Thymus (tissue), 11 donors: ENCODE results near the gene NKIRAS2. TPM values are rescaled to one million over a fixed set of nuclear protein-coding genes. Genes with fewer than 3 reads are reported as not detected.

ENCODE experiments used
- DNase-seq, 9 donors: peaks; one replicate each; pipeline ENCODE4 v3.0.0-alpha.2; 2013; ENCODE audit warnings: low spot score in 9 of 9, low read depth in 6 of 9, missing footprints in 1 of 9
- H3K27ac ChIP-seq, 2 donors: one replicate each; pipeline ENCODE4 v1.5.1; 2013; ENCODE audit warnings: control low read depth in 1 of 2, low read depth in 1 of 2, low read length in 1 of 2, mild to moderate bottlenecking in 1 of 2, moderate library complexity in 1 of 2
- H3K27me3 ChIP-seq, 2 donors: one replicate each; pipeline ENCODE4 v1.5.1; 2013; ENCODE audit warnings: low read length in 1 of 2; ENCODE audit not compliant: control insufficient read depth in 2 of 2, insufficient read depth in 1 of 2
- H3K36me3 ChIP-seq, 2 donors: one replicate each; pipeline ENCODE4 v1.5.1; 2013; ENCODE audit warnings: low read length in 1 of 2, mild to moderate bottlenecking in 1 of 2, moderate library complexity in 1 of 2; ENCODE audit not compliant: control insufficient read depth in 2 of 2, insufficient read depth in 2 of 2
- H3K4me1 ChIP-seq, 2 donors: one replicate each; pipeline ENCODE4 v1.5.1; 2013; ENCODE audit warnings: low read length in 2 of 2; ENCODE audit not compliant: control insufficient read depth in 2 of 2, insufficient read depth in 2 of 2
- H3K4me3 ChIP-seq, 2 donors: one replicate each; pipeline ENCODE4 v1.5.1; 2013; ENCODE audit warnings: low read length in 2 of 2, control low read depth in 1 of 2, mild to moderate bottlenecking in 1 of 2
- H3K9me3 ChIP-seq, 2 donors: one replicate each; pipeline ENCODE4 v1.5.1; 2013; ENCODE audit warnings: low read length in 1 of 2, mild to moderate bottlenecking in 1 of 2; ENCODE audit not compliant: control insufficient read depth in 2 of 2, insufficient read depth in 1 of 2
- WGBS: extraction: QIAGEN DNeasy Blood & Tissue Kit; methylation state at CpG from one replicate; pipeline ENCODE4 v1.1.7; 2013; 5-methylcytosine and 5-hydroxymethylcytosine counted together
- polyA plus RNA-seq: library from polyadenylated mRNA; stranded (reverse); fragments of 200-250 nt; gene quantifications from one replicate; pipeline ENCODE4 v1.2.3, GENCODE V29; 2013
- total RNA-seq: library from RNA; stranded (reverse); fragments of 120-200 nt; gene quantifications from one replicate; pipeline ENCODE4 v1.2.4, GENCODE V29; 2013
- donor health status: healthy.

NKIRAS2 gene
- total and polyA plus RNA-seq, 2 donors = 22.0 to 24.1 TPM

DNA sequence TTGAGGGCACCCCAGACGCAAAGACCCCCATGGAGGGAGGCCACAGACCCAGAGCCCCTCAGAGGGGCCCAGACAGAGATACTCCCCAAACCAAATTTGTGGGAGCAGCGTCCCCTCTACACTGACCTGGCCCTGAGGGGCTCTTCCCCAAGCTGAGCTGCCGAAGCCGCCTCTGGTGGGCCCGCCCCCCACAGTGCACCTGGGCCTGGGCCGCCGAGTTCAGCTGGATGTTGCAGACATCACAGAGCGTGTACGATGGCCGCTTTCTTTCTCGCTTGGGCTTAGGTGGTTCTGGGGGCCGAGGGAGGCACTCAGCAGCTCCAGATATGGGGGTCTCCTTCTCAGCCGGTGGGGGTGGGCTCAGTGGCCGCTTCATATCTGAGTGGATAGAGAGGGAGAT, 42.8 kb downstream of the NKIRAS2 start:
- peak in 4 of 9 donors; percentile 43 to 80 (median 57) for DNase-seq

GRCh38 chr17:42065201-42065600, 45.3 kb downstream of the NKIRAS2 start:
- peak in 2 of 9 donors; percentile 58 to 71 for DNase-seq
- 50% methylated on average over 2 of the region's 2 CpGs for WGBS
- Histone ChIP-seq H3K27me3 (no peaks in the 10 kb centered on the region), H3K27ac (peak overlapping the region in 1 of 2 donors; percentile 50), H3K9me3 (peaks cover 0 to 2% of the 10 kb centered on the region in 2 donors), H3K36me3 (no peaks in the 10 kb centered on the region), H3K4me3 (no peak overlapping the region), H3K4me1 (peaks cover 42 to 59% of the 10 kb centered on the region in 2 donors)

More for the DNA sequence above, 42.8 kb downstream of the NKIRAS2 start:
- no peaks in the 10 kb centered on the region for H3K27me3 ChIP-seq
- no peak overlapping the region for H3K4me3 ChIP-seq
- 31% methylated on average over 14 of the region's 14 CpGs for WGBS
- H3K4me1 ChIP-seq = peaks cover 66 to 79% of the 10 kb centered on the region in 2 donors
- peaks cover 0 to 3% of the 10 kb centered on the region in 2 donors for H3K36me3 ChIP-seq
- H3K27ac ChIP-seq = peak overlapping the region; percentile 43 to 57
- H3K9me3 ChIP-seq = peaks cover 0 to 2% of the 10 kb centered on the region in 2 donors

DNA sequence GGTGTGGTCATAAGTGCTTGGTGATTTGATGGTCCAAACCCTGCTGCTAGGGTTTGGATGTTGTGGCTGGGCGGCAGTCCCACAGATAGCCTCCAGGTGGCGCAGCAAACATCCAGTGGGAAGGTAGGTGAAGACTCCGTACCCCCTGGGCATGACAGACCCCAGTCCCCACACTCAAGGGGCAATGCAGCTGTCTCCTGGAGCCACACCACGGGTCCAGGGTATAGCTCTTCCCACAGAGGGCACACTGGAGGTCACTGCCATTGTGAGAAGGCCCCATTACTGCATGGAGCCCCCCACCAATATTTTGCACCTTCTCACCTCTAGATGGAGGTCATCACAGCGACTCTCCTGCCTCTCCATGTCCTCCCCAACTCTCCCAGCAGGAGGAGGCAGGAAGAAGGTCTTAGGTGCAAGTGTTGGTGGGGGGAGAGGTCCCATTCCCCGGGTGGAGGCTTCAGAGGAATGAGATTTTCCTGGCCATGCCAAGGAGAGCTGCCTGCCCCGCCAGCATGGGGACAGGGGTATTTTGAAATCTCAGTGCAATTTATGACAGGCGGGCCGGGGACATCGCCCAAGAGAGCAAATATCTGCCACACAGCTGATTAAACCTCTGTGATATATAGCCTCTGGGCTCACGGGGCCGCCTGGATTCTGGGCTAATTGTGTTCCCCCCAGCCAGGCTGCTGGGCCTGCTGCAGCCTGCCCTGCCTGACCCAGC, 47.6 kb downstream of the NKIRAS2 start:
- Histone ChIP-seq H3K4me1 (peaks cover 27 to 53% of the 10 kb centered on the region in 2 donors), H3K27ac (no peak overlapping the region), H3K27me3 (peaks cover 0 to 7% of the 10 kb centered on the region in 2 donors), H3K4me3 (no peak overlapping the region), H3K9me3 (peaks cover 0 to 2% of the 10 kb centered on the region in 2 donors), H3K36me3 (no peaks in the 10 kb centered on the region)
- 64% methylated on average over 12 of the region's 12 CpGs for WGBS
- DNase-seq = peak in 4 of 9 donors; percentile 41 to 71 (median 68)

DNA sequence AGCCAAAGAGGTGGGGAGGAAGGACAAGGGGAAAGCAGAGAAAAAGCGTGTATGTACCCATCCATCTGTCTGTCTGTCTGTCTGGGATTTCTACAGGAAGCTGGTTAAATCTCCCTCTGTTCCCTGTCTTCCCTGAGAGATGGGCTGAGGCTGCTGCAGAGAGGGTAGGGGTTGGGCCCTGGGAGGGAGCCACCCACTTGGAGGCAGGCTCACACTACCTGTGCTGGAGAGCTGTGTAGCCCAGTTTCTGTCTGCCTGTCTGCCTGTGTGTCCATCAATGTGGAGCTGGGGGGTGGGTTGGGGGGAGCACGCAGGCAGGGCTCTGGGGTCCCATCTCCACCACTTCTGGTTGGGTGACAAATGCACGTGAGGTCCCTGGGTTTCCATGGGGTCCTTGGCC, 49.1 kb downstream of the NKIRAS2 start:
- peaks cover 0 to 11% of the 10 kb centered on the region in 2 donors for H3K27me3 ChIP-seq
- no peak overlapping the region for H3K4me3 ChIP-seq
- H3K36me3 ChIP-seq = no peaks in the 10 kb centered on the region
- WGBS = 97% methylated on average over 3 of the region's 3 CpGs
- peaks cover 14 to 53% of the 10 kb centered on the region in 2 donors for H3K4me1 ChIP-seq
- no peaks in the 10 kb centered on the region for H3K9me3 ChIP-seq
- no peak for DNase-seq
- H3K27ac ChIP-seq = no peak overlapping the region

DNA sequence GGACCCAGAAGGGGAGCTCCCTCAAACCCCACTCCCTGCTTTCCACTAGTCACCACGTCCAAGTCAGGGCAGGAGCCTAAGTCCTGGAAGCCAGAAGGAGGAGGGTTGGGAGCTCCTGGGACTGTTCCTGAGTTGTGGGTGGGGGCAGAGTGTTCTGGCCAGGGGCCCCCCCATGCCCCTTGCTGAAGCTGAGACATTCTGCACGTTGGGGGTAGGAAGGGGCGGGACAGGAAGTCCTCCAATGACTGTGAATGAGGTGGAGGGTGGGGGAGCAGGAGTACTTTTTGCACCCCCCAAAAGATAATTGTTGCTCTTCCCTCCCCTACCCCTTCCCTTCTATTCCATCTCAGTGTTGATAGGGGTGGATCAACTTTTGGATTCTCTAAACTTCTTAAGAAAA, 51.9 kb downstream of the NKIRAS2 start:
- peaks cover 0 to 11% of the 10 kb centered on the region in 2 donors for H3K27me3 ChIP-seq
- peaks cover 6 to 35% of the 10 kb centered on the region in 2 donors for H3K4me1 ChIP-seq
- H3K27ac ChIP-seq = no peak overlapping the region
- peak overlapping the region; percentile 46 to 67 for H3K4me3 ChIP-seq
- no peaks in the 10 kb centered on the region for H3K36me3 ChIP-seq
- DNase-seq = peak in 3 of 9 donors; percentile 40 to 62 (median 47)
- WGBS = 33% methylated on average over 3 of the region's 3 CpGs
- H3K9me3 ChIP-seq = no peaks in the 10 kb centered on the region

- peak in 1 of 9 donors; percentile 56 for DNase-seq
- Histone ChIP-seq H3K27me3 (peaks cover 0 to 11% of the 10 kb centered on the region in 2 donors), H3K4me1 (peaks cover 4 to 29% of the 10 kb centered on the region in 2 donors), H3K36me3 (no peaks in the 10 kb centered on the region), H3K27ac (no peak overlapping the region), H3K4me3 (peak overlapping the region; percentile 46 to 67), H3K9me3 (no peaks in the 10 kb centered on the region)
- 2% methylated on average over 67 of the region's 67 CpGs for WGBS
Measured at GRCh38 chr17:42072323-42073187, 52.7 kb downstream of the NKIRAS2 start.

Other genes with a start within 250 kb of the NKIRAS2 start
- 27.0 TPM for gene JUP, start 233.4 kb upstream of the NKIRAS2 start, total RNA-seq
- 87.6 TPM for gene JUP, start 233.4 kb upstream of the NKIRAS2 start, polyA plus RNA-seq
- gene P3H4, start 208.1 kb upstream of the NKIRAS2 start, total RNA-seq = 4.1 TPM
- gene P3H4, start 208.1 kb upstream of the NKIRAS2 start, polyA plus RNA-seq = 4.8 TPM
- 9.1 TPM for gene FKBP10, start 207.1 kb upstream of the NKIRAS2 start, total RNA-seq
- 9.6 TPM for gene FKBP10, start 207.1 kb upstream of the NKIRAS2 start, polyA plus RNA-seq
- gene NT5C3B, start 183.9 kb upstream of the NKIRAS2 start, total RNA-seq = 29.9 TPM
- gene NT5C3B, start 183.9 kb upstream of the NKIRAS2 start, polyA plus RNA-seq = 57.3 TPM
- gene KLHL10, start 182.3 kb upstream of the NKIRAS2 start, total RNA-seq = not detected
- 0.14 TPM for gene KLHL10, start 182.3 kb upstream of the NKIRAS2 start, polyA plus RNA-seq
- 11.4 TPM for gene KLHL11, start 154.7 kb upstream of the NKIRAS2 start, total RNA-seq
- gene KLHL11, start 154.7 kb upstream of the NKIRAS2 start, polyA plus RNA-seq = 0.98 TPM
- gene ACLY, start 101.1 kb upstream of the NKIRAS2 start, total RNA-seq = 42.7 TPM
- 26.6 TPM for gene ACLY, start 101.1 kb upstream of the NKIRAS2 start, polyA plus RNA-seq
- 0.61 TPM for gene ODAD4, start 89.5 kb upstream of the NKIRAS2 start, total RNA-seq
- 1.4 TPM for gene ODAD4, start 89.5 kb upstream of the NKIRAS2 start, polyA plus RNA-seq
- 35.9 TPM for gene CNP, start 53.3 kb upstream of the NKIRAS2 start, total RNA-seq
- gene CNP, start 53.3 kb upstream of the NKIRAS2 start, polyA plus RNA-seq = 46.0 TPM
- 99.1 TPM for gene DNAJC7, start 2.7 kb upstream of the NKIRAS2 start, total RNA-seq
- gene DNAJC7, start 2.7 kb upstream of the NKIRAS2 start, polyA plus RNA-seq = 95.7 TPM
- gene C17orf113, start 30.5 kb downstream of the NKIRAS2 start, total RNA-seq = 0.71 TPM
- gene C17orf113, start 30.5 kb downstream of the NKIRAS2 start, polyA plus RNA-seq = 0.84 TPM
- gene ZNF385C, start 78.4 kb downstream of the NKIRAS2 start, total RNA-seq = 0.66 TPM
- 1.1 TPM for gene ZNF385C, start 78.4 kb downstream of the NKIRAS2 start, polyA plus RNA-seq
- 23.8 TPM for gene DHX58, start 92.6 kb downstream of the NKIRAS2 start, total RNA-seq
- 42.1 TPM for gene DHX58, start 92.6 kb downstream of the NKIRAS2 start, polyA plus RNA-seq
- 9.7 TPM for gene KAT2A, start 101.3 kb downstream of the NKIRAS2 start, total RNA-seq
- gene KAT2A, start 101.3 kb downstream of the NKIRAS2 start, polyA plus RNA-seq = 103 TPM
- 0.05 TPM for gene HSPB9, start 102.7 kb downstream of the NKIRAS2 start, total RNA-seq
- gene HSPB9, start 102.7 kb downstream of the NKIRAS2 start, polyA plus RNA-seq = 0.23 TPM
- gene RAB5C, start 134.9 kb downstream of the NKIRAS2 start, total RNA-seq = 59.7 TPM
- gene RAB5C, start 134.9 kb downstream of the NKIRAS2 start, polyA plus RNA-seq = 83.0 TPM
- 0.05 TPM for gene KCNH4, start 161.1 kb downstream of the NKIRAS2 start, total RNA-seq
- 0.09 TPM for gene KCNH4, start 161.1 kb downstream of the NKIRAS2 start, polyA plus RNA-seq
- gene HCRT, start 165.4 kb downstream of the NKIRAS2 start, total RNA-seq = 0.19 TPM
- 0.23 TPM for gene HCRT, start 165.4 kb downstream of the NKIRAS2 start, polyA plus RNA-seq
- 8.6 TPM for gene GHDC, start 174.4 kb downstream of the NKIRAS2 start, total RNA-seq
- 19.6 TPM for gene GHDC, start 174.4 kb downstream of the NKIRAS2 start, polyA plus RNA-seq